ENCODE results near the gene SNCG.

DNA sequence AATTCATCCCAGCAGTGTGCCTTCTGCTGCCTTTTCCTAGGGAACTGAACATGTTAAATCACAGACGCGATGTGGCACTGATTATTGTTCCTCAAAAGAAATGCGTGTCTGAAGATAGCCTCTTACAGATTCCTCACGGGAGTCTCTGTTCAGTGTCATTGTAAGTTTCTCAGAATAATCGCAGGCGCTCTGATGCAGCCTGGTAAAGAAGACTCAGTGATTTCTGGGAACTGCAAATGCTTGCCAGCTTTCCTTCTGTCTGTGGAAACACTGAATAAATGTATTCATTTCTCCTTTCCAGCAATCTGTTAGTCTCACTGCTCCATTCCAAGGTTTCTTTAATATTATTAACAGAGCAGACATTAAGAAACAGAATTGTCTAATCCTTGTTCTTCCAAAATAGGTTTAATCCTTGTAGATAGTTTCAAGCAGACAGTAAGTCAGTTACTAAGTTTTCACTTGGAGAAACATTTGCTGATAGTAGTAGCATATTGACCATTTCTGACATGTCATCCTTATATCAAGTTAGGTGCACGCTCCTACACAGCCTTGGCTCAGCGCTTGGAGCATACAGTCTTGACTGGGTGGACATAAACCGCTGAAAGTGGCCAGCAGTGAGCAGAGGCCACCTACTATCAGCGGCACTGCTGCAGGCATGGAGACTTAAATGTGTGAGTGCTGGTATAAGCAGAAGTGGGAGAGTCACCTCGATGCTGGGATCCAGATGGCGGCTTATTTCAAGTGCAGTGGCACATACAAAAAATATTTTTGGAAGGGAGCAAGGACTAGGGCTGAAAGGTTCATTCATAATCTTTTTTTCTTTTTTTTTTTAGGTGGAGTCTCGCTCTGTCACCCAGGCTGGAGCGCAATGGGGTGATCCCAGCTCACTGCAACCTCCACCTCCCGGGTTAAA lies 28.7 kb upstream of the SNCG start:
- TF ChIP-seq POLR2A (IDR thresholded peaks at IDR 0.05; ENCODE audit: low read length) (no peak), FOXS1 (CRISPR knock-in tag; IDR thresholded peaks at IDR 0.05) (no peak), EHMT2 (IDR thresholded peaks at IDR 0.05; ENCODE audit: low read depth) (no peak), NR3C1 (IDR thresholded peaks at IDR 0.05) (no peak), EP300 (IDR thresholded peaks at IDR 0.05) (no peak), BHLHE40 (IDR thresholded peaks at IDR 0.05; ENCODE audit: low read depth, low read length) (no peak), TP53 (CRISPR knock-in tag; IDR thresholded peaks at IDR 0.05) (no peak)
- TF ChIP-seq, protein P1, sequence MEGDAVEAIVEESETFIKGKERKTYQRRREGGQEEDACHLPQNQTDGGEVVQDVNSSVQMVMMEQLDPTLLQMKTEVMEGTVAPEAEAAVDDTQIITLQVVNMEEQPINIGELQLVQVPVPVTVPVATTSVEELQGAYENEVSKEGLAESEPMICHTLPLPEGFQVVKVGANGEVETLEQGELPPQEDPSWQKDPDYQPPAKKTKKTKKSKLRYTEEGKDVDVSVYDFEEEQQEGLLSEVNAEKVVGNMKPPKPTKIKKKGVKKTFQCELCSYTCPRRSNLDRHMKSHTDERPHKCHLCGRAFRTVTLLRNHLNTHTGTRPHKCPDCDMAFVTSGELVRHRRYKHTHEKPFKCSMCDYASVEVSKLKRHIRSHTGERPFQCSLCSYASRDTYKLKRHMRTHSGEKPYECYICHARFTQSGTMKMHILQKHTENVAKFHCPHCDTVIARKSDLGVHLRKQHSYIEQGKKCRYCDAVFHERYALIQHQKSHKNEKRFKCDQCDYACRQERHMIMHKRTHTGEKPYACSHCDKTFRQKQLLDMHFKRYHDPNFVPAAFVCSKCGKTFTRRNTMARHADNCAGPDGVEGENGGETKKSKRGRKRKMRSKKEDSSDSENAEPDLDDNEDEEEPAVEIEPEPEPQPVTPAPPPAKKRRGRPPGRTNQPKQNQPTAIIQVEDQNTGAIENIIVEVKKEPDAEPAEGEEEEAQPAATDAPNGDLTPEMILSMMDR (IDR thresholded peaks at IDR 0.05), result no peak
- TF ChIP-seq, protein P2, sequence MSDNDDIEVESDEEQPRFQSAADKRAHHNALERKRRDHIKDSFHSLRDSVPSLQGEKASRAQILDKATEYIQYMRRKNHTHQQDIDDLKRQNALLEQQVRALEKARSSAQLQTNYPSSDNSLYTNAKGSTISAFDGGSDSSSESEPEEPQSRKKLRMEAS (IDR thresholded peaks at IDR 0.05), result no peak
